Epithelial cell of esophagus (primary cell): ENCODE measurements around the gene POGLUT2.

ENCODE experiments used
- DNase-seq: peaks from one replicate; pipeline ENCODE4 v3.0.0; 2010; ENCODE audit warnings: low read depth
- H3K4me3 ChIP-seq: 2 replicates; pipeline ENCODE4 v1.5.1; 2011; ENCODE audit warnings: mild to moderate bottlenecking, low read length, control low read depth
- CTCF ChIP-seq: IDR thresholded peaks from 2 replicates; pipeline ENCODE4 v1.5.1; 2011; ENCODE audit warnings: low read depth, mild to moderate bottlenecking, low read length, control low read depth, inconsistent platforms; ENCODE audit not compliant: insufficient read depth; ENCODE audit errors: missing control alignments

Gene POGLUT2

DNA sequence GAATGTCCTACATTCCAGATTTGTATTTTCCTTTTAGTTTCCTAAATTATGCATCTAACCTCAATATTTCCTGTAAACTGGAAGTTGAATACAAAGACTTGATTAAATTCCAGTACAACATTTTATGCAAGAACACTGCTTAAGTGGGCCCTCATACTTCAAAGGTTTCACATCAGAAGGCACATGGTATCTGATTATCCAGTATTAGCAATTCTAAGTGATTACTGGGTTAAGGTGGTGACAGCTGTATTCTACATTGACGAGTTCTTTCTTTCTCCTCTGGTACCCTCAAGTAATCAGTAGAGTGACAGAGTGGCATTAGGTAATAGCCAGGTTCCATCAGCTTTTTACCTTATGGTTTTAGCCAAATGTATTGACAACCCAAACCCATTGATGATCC is 18.5 kb upstream of the POGLUT2 start:
- DNase-seq, result no peak
- H3K4me3 ChIP-seq, result no peak overlapping the region
- no peak for TF ChIP-seq CTCF

- no peak overlapping the region for H3K4me3 ChIP-seq
- DNase-seq, result no peak
- TF ChIP-seq CTCF, result no peak
Measured at GRCh38 chr13:102816708-102817107, 17.9 kb upstream of the POGLUT2 start.

DNA sequence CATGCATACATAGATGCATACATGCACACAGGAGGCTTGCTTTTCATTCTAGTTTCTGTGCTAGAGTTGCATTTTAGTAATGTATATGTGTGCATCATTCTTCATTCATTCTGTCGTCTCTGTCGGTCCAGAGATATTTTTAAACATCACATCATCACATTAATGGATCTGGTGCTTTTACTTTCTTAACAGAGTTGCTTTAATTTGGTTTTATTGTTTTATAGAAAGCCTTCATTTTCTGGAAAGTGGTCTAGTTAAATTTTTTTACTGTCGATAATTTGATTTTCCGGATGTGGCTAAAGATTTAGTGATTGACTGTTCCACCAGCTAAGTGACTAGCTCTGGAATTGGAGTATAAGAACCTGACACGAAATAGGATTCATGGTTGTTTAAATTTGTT is 17.0 kb upstream of the POGLUT2 start:
- H3K4me3 ChIP-seq, result no peak overlapping the region
- no peak for TF ChIP-seq CTCF
- DNase-seq, result no peak

- DNase-seq, result no peak
- no peak overlapping the region for H3K4me3 ChIP-seq
- TF ChIP-seq CTCF, result no peak
Measured at GRCh38 chr13:102814793-102815192, 16.0 kb upstream of the POGLUT2 start.

GRCh38 chr13:102814025-102814607 is 15.3 kb upstream of the POGLUT2 start:
- TF ChIP-seq CTCF, result no peak
- DNase-seq, result no peak
- H3K4me3 ChIP-seq, result no peak overlapping the region

GRCh38 chr13:102812611-102813287 is 14.0 kb upstream of the POGLUT2 start:
- DNase-seq, result peak; percentile 4
- no peak overlapping the region for H3K4me3 ChIP-seq
- TF ChIP-seq CTCF, result no peak

DNA sequence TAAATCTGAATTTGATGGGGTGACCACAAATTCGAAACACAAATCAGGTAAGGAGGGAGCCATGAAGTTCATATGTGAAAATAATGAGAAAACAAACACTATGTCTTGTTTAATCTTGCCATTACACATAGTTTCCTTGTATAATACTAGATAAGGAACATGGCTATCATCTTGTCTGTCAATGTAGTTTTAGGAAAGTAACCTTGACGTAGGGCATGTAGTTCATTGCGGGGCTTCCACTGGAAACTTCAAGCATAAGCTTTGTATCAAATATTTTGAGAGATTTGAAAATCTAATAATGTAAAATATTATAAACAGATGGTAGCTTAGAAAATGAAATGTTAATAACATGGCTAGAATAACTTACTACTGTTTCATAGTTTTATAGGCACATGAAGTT is 8.9 kb upstream of the POGLUT2 start:
- DNase-seq, result no peak
- H3K4me3 ChIP-seq, result no peak overlapping the region
- no peak for TF ChIP-seq CTCF
